Neural progenitor cell (in vitro differentiated cells): Measurements from ENCODE around the gene IHH. TPM values are rescaled to one million over a fixed set of nuclear protein-coding genes. Genes with fewer than 3 reads are reported as not detected.

Source experiments
- DNase-seq: peaks from one replicate; pipeline ENCODE4 v3.0.0-alpha.2; 2016; ENCODE audit warnings: low spot score
- H2AFZ ChIP-seq: fragments of 200-600 bp; sonication (generic); replicated peaks from 2 replicates; pipeline ENCODE4 v1.6.1; 2016; ENCODE audit warnings: antibody characterized with exemption
- H3F3A ChIP-seq: fragments of 200-600 bp; sonication (generic); 2 replicates; pipeline ENCODE4 v1.6.1; 2016; ENCODE audit warnings: antibody characterized with exemption, low read depth
- H3K27ac ChIP-seq: fragments of 200-600 bp; sonication (generic); 2 replicates; pipeline ENCODE4 v1.5.1; 2016; ENCODE audit warnings: mild to moderate bottlenecking
- H3K27me3 ChIP-seq: fragments of 200-600 bp; sonication (generic); 2 replicates; pipeline ENCODE4 v1.6.1; 2016; ENCODE audit warnings: mild to moderate bottlenecking, moderate library complexity
- H3K36me3 ChIP-seq: fragments of 200-600 bp; sonication (generic); 2 replicates; pipeline ENCODE4 v1.5.1; 2016
- H3K4me1 ChIP-seq: fragments of 200-600 bp; sonication (generic); 2 replicates; pipeline ENCODE4 v1.6.1; 2016; ENCODE audit warnings: mixed run types
- H3K4me2 ChIP-seq: fragments of 200-600 bp; sonication (generic); 2 replicates; pipeline ENCODE4 v1.6.1; 2016
- H3K4me3 ChIP-seq: fragments of 200-600 bp; sonication (generic); 2 replicates; pipeline ENCODE4 v1.5.1; 2016
- H3K79me2 ChIP-seq: fragments of 200-600 bp; sonication (generic); 2 replicates; pipeline ENCODE4 v1.6.1; 2016; ENCODE audit warnings: low read depth
- H3K9ac ChIP-seq: fragments of 200-600 bp; sonication (generic); 2 replicates; pipeline ENCODE4 v1.6.1; 2016
- H3K9me3 ChIP-seq: fragments of 200-600 bp; sonication (generic); 2 replicates; pipeline ENCODE4 v1.5.1; 2016; ENCODE audit warnings: low read depth
- H4K20me1 ChIP-seq: fragments of 200-600 bp; sonication (generic); 2 replicates; pipeline ENCODE4 v1.6.1; 2016; ENCODE audit warnings: low read depth
- H3K27ac Mint-ChIP-seq: 3 replicates; pipeline ENCODE4 v1.8.0; 2021; ENCODE audit warnings: mixed read lengths
- H3K27me3 Mint-ChIP-seq: 2 replicates; pipeline ENCODE4 v1.8.0; 2022; ENCODE audit warnings: low read depth, mild to moderate bottlenecking, inconsistent platforms, moderate library complexity, mixed read lengths; ENCODE audit not compliant: insufficient read depth
- H3K36me3 Mint-ChIP-seq: 3 replicates; pipeline ENCODE4 v1.8.0; 2021; ENCODE audit warnings: mixed read lengths
- H3K4me1 Mint-ChIP-seq: 3 replicates; pipeline ENCODE4 v1.8.0; 2021; ENCODE audit warnings: mixed read lengths
- H3K4me3 Mint-ChIP-seq: 3 replicates; pipeline ENCODE4 v1.8.0; 2021; ENCODE audit warnings: mild to moderate bottlenecking, moderate library complexity, mixed read lengths
- H3K9me3 Mint-ChIP-seq: 3 replicates; pipeline ENCODE4 v1.8.0; 2020; ENCODE audit warnings: mixed read lengths
- CTCF ChIP-seq: fragments of 200-600 bp; sonication (generic); IDR thresholded peaks from 2 replicates; pipeline ENCODE4 v1.5.1; 2017; ENCODE audit warnings: antibody characterized with exemption, mild to moderate bottlenecking
- EZH2 ChIP-seq: fragments of 200-600 bp; sonication (generic); IDR thresholded peaks from 2 replicates; pipeline ENCODE4 v1.6.1; 2017; ENCODE audit warnings: antibody characterized with exemption, mild to moderate bottlenecking, moderate library complexity
- EZH2phosphoT487 ChIP-seq: fragments of 200-600 bp; sonication (generic); IDR thresholded peaks from 2 replicates; pipeline ENCODE4 v1.6.1; 2017; ENCODE audit warnings: antibody characterized with exemption
- total RNA-seq: library from RNA; depleted of rRNA; stranded (reverse); fragments of >200 nt; gene quantifications from 2 replicates; pipeline ENCODE4 v1.2.3, GENCODE V29; 2015; ENCODE audit warnings: low replicate concordance

IHH gene
- total RNA-seq, 1 donor from 2014 or later, result not detected

DNA sequence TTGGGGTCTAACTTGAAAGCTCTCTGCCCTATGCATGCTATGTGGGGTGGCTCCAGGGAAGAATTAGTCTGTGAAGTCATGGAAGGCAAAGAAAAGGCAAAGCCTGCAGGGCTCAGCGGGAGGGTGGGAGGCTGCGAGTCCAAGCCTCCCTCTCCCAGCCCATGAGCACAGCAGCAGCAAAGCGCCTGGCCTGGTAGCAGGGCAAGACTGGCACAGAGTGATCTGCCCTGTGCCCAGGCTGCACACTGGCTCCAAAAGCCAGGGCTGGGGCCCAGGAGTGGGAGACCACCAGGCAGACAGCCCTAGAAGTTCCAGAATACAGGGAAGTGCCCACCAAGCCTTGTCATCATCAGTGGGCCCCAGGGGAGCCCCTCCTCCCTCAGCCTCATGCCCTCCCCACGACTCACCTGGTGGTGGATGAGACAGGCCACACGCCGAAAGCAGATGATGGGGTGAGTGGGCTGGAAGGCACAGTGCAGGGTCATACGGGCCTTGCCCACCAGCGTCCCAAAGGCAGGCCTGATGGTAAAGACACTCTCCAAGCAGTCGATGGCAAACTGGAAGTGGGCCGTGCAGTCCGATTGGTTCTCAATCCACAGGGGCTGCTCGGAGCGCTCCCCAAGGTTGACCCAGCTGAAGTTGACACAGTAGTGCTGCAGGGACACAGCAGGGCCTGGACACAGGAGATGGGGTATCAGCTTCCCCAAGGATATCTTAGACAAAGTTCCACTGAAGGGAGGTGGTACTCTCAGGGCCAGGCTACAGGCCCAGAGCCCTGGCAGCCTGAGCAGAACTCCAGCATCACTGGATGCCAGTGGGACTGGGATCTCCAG is 31.5 kb downstream of the IHH start:
- TF ChIP-seq EZH2phosphoT487, result no peak
- Mint-ChIP-seq H3K27ac (no peak overlapping the region), H3K27me3 (peaks cover 6% of the 10 kb centered on the region), H3K4me1 (peaks cover 4% of the 10 kb centered on the region), H3K4me3 (no peak overlapping the region), H3K9me3 (no peaks in the 10 kb centered on the region), H3K36me3 (no peaks in the 10 kb centered on the region)
- peaks cover 21% of the 10 kb centered on the region for H3K27me3 ChIP-seq
- no peaks in the 10 kb centered on the region for H4K20me1 ChIP-seq
- no peak overlapping the region for H2AFZ ChIP-seq
- no peaks in the 10 kb centered on the region for H3K9me3 ChIP-seq
- no peaks in the 10 kb centered on the region for H3K36me3 ChIP-seq
- no peak overlapping the region for H3K9ac ChIP-seq
- no peak overlapping the region for H3K4me3 ChIP-seq
- no peak overlapping the region for H3K4me2 ChIP-seq
- H3F3A ChIP-seq, result no peaks in the 10 kb centered on the region
- H3K27ac ChIP-seq, result no peak overlapping the region
- H3K4me1 ChIP-seq, result no peaks in the 10 kb centered on the region
- H3K79me2 ChIP-seq, result no peaks in the 10 kb centered on the region
- no peak for DNase-seq

GRCh38 chr2:219028141-219028540 is 32.6 kb downstream of the IHH start:
- TF ChIP-seq EZH2, result no peak
- no peak for TF ChIP-seq EZH2phosphoT487
- TF ChIP-seq CTCF, result no peak
- H3K27me3 Mint-ChIP-seq, result peaks cover 4% of the 10 kb centered on the region
- Histone ChIP-seq H3K79me2 (no peaks in the 10 kb centered on the region), H4K20me1 (no peaks in the 10 kb centered on the region), H2AFZ (no peak overlapping the region), H3F3A (no peaks in the 10 kb centered on the region), H3K4me2 (no peak overlapping the region), H3K36me3 (no peaks in the 10 kb centered on the region), H3K9me3 (no peaks in the 10 kb centered on the region), H3K27me3 (peaks cover 10% of the 10 kb centered on the region), H3K4me3 (no peak overlapping the region), H3K9ac (no peak overlapping the region), H3K27ac (no peak overlapping the region), H3K4me1 (peaks cover 3% of the 10 kb centered on the region)
- H3K27ac Mint-ChIP-seq, result no peak overlapping the region
- peaks cover 4% of the 10 kb centered on the region for H3K4me1 Mint-ChIP-seq
- no peak overlapping the region for H3K4me3 Mint-ChIP-seq
- H3K9me3 Mint-ChIP-seq, result no peaks in the 10 kb centered on the region
- no peak for DNase-seq
- no peaks in the 10 kb centered on the region for H3K36me3 Mint-ChIP-seq

- Mint-ChIP-seq H3K27me3 (peaks cover 2% of the 10 kb centered on the region), H3K4me3 (no peak overlapping the region), H3K36me3 (no peaks in the 10 kb centered on the region), H3K27ac (no peak overlapping the region), H3K4me1 (peaks cover 7% of the 10 kb centered on the region), H3K9me3 (no peaks in the 10 kb centered on the region)
- Histone ChIP-seq H3K79me2 (no peaks in the 10 kb centered on the region), H3K27me3 (peaks cover 5% of the 10 kb centered on the region), H4K20me1 (no peaks in the 10 kb centered on the region), H3K9me3 (no peaks in the 10 kb centered on the region), H3K27ac (no peak overlapping the region), H3K4me1 (peaks cover 3% of the 10 kb centered on the region), H3F3A (no peaks in the 10 kb centered on the region), H3K4me2 (no peak overlapping the region), H2AFZ (no peak overlapping the region), H3K4me3 (no peak overlapping the region), H3K36me3 (no peaks in the 10 kb centered on the region), H3K9ac (no peak overlapping the region)
- no peak for DNase-seq
- TF ChIP-seq CTCF (no peak), EZH2 (no peak), EZH2phosphoT487 (no peak)
These were observed 33.1 kb downstream of the IHH start for GRCh38 chr2:219027511-219028055.

- no peak overlapping the region for H3K27ac ChIP-seq
- peaks cover 7% of the 10 kb centered on the region for H3K4me1 Mint-ChIP-seq
- H3K27me3 Mint-ChIP-seq, result peaks cover 2% of the 10 kb centered on the region
These were observed 33.8 kb downstream of the IHH start for GRCh38 chr2:219026946-219027345.

More at GRCh38 chr2:219026946-219027345, 33.8 kb downstream of the IHH start:
- no peaks in the 10 kb centered on the region for H3K36me3 ChIP-seq
- no peak for DNase-seq
- no peak overlapping the region for H3K4me2 ChIP-seq
- Mint-ChIP-seq H3K36me3 (no peaks in the 10 kb centered on the region), H3K9me3 (no peaks in the 10 kb centered on the region), H3K4me3 (no peak overlapping the region), H3K27ac (no peak overlapping the region)
- no peaks in the 10 kb centered on the region for H4K20me1 ChIP-seq
- no peak overlapping the region for H3K4me3 ChIP-seq
- no peak for TF ChIP-seq EZH2
- TF ChIP-seq EZH2phosphoT487, result no peak
- no peak for TF ChIP-seq CTCF
- H2AFZ ChIP-seq, result no peak overlapping the region
- H3K27me3 ChIP-seq, result no peaks in the 10 kb centered on the region
- no peaks in the 10 kb centered on the region for H3F3A ChIP-seq
- H3K9ac ChIP-seq, result no peak overlapping the region
- peaks cover 3% of the 10 kb centered on the region for H3K4me1 ChIP-seq
- H3K79me2 ChIP-seq, result no peaks in the 10 kb centered on the region
- no peaks in the 10 kb centered on the region for H3K9me3 ChIP-seq
